Measurements from ENCODE around the gene SH3GL1.

Gene SH3GL1

GRCh38 chr19:4343370-4344307, 56.7 kb downstream of the SH3GL1 start, which contains the start of gene MPND:
MPND (plus strand) TSS chr19:4343562; CDS start chr19:4343594, 32 bp downstream.
- H3K4me3 ChIP-seq (replicated peaks in 1 of 2; ENCODE audit: low read depth in 2 of 2, low read length in 2 of 2), result peak within 1 kb of the TSS; percentile 70 to 72
- no peak for TF ChIP-seq CTCF (IDR thresholded peaks at IDR 0.05; ENCODE audit: low read depth, low read length)
- peak; percentile 70 to 81 for DNase-seq (ENCODE audit: low read depth in 2 of 2)

GRCh38 chr19:4342615-4343369, 57.6 kb downstream of the SH3GL1 start:
- peak; percentile 45 for TF ChIP-seq CTCF (IDR thresholded peaks at IDR 0.05; ENCODE audit: low read depth, low read length)
- peak; percentile 100 for DNase-seq (ENCODE audit: low read depth in 2 of 2)
- peak overlapping the region; percentile 70 to 72 for H3K4me3 ChIP-seq (replicated peaks in 1 of 2; ENCODE audit: low read depth in 2 of 2, low read length in 2 of 2)

- H3K4me3 ChIP-seq (replicated peaks in 1 of 2; ENCODE audit: low read depth in 2 of 2, low read length in 2 of 2), result peak overlapping the region; percentile 49 to 62
- peak; percentile 68 to 75 for DNase-seq (ENCODE audit: low read depth in 2 of 2)
- no peak for TF ChIP-seq CTCF (IDR thresholded peaks at IDR 0.05; ENCODE audit: low read depth, low read length)
These were observed 58.1 kb downstream of the SH3GL1 start for GRCh38 chr19:4342314-4342614.

- DNase-seq (ENCODE audit: low read depth in 2 of 2), result no peak
- TF ChIP-seq CTCF (IDR thresholded peaks at IDR 0.05; ENCODE audit: low read depth, low read length), result no peak
- peak within 1 kb of the TSS; percentile 38 to 51 for H3K4me3 ChIP-seq (replicated peaks in 1 of 2; ENCODE audit: low read depth in 2 of 2, low read length in 2 of 2)
These were observed 61.6 kb downstream of the SH3GL1 start, which contains the start of gene STAP2 for GRCh38 chr19:4338441-4339355. STAP2 (minus strand) TSS chr19:4338827; CDS start chr19:4338753, 74 bp downstream.

- no peak for TF ChIP-seq CTCF (IDR thresholded peaks at IDR 0.05; ENCODE audit: low read depth, low read length)
- peak; percentile 33 to 39 for DNase-seq (ENCODE audit: low read depth in 2 of 2)
- H3K4me3 ChIP-seq (replicated peaks in 1 of 2; ENCODE audit: low read depth in 2 of 2, low read length in 2 of 2), result peak overlapping the region; percentile 38 to 51
These were observed 62.4 kb downstream of the SH3GL1 start for GRCh38 chr19:4337906-4338440.

Data from cardiac fibroblast (primary cell).